Vagina (tissue), 2 donors: ENCODE results near the gene MEN1. TPM values are rescaled to one million over a fixed set of nuclear protein-coding genes. Genes with fewer than 3 reads are reported as not detected.
A peak's percentile ranks its signal among the peaks of the same experiment; 100 is the strongest.

Experiments
- DNase-seq, 2 donors: peaks; one replicate each; pipeline ENCODE4 v3.0.0-alpha.2; 2017; ENCODE audit errors: extremely low spot score in 2 of 2
- H3K27ac ChIP-seq: fragments of 200-600 bp; sonication (generic); one replicate; pipeline ENCODE4 v1.5.1; 2019
- H3K27me3 ChIP-seq: fragments of 200-600 bp; sonication (generic); one replicate; pipeline ENCODE4 v1.5.1; 2019
- H3K36me3 ChIP-seq, 2 donors: fragments of 200-600 bp; sonication (generic); one replicate each; pipeline ENCODE4 v1.5.1; 2017 to 2019
- H3K4me1 ChIP-seq: fragments of 200-600 bp; sonication (generic); one replicate; pipeline ENCODE4 v1.5.1; 2019
- H3K4me3 ChIP-seq, 2 donors: fragments of 200-600 bp; sonication (generic); 1 replicate in 1 of 2; 2 replicates in 1 of 2; pipeline ENCODE4 v1.5.1; 2016 to 2019
- H3K9me3 ChIP-seq: fragments of 200-600 bp; sonication (generic); one replicate; pipeline ENCODE4 v1.5.1; 2019
- POLR2A ChIP-seq, 2 donors: fragments of 450-650 bp; IDR thresholded peaks; one replicate each; pipeline ENCODE4 v1.6.1; 2017; ENCODE audit warnings: antibody characterized with exemption in 2 of 2, mild to moderate bottlenecking in 2 of 2, moderate library complexity in 2 of 2
- POLR2AphosphoS5 ChIP-seq, 2 donors: sonication (generic); formaldehyde crosslinking; IDR thresholded peaks; one replicate each; pipeline ENCODE4 v1.9.0; 2017; ENCODE audit warnings: antibody characterized with exemption in 2 of 2, mild to moderate bottlenecking in 2 of 2, low read depth in 1 of 2; ENCODE audit not compliant: insufficient read depth in 1 of 2
- intact Hi-C: fragments of 100-400 bp; cut with DNase I; formaldehyde crosslinking; loops from one replicate; pipeline ENCODE4 v1.15.1; 2023
- total RNA-seq: library from RNA; depleted of rRNA; stranded (reverse); fragments of >200 nt; gene quantifications from one replicate; pipeline ENCODE4 v1.2.3, GENCODE V29; 2016
- TF ChIP-seq, protein P1 (sequence below), 3 experiments: fragments of 450-650 bp in 2 of 3; fragments of 200-600 bp in 1 of 3; sonication (generic) in 1 of 3; IDR thresholded peaks; one replicate each; pipeline ENCODE4 v1.5.1; 2017 to 2019; ENCODE audit warnings: antibody characterized with exemption in 3 of 3, mild to moderate bottlenecking in 2 of 3, moderate library complexity in 2 of 3

The MEN1 gene
- total RNA-seq, 1 donor from 2014 or later, result 27.0 TPM

DNA sequence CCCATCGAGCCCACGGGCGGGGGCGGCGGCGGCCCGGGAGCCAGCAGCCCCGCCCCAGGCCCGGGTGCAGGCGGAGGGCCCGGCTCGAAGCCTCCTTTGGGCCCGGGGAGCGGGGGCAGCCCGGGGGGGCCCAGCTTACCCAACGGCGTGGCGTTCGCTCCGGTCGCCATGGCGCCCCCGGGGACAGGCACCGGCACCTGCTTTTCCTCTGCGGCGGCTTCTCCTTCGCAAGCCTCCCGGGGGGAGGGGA lies 32.2 kb downstream of the MEN1 start:
- intact Hi-C loops, result loop anchor here (5.0 kb wide), 1 partner anchor 36 kb away; the partner anchor contains the start of gene RASGRP2
- peaks cover 50% of the 10 kb centered on the region for H3K4me1 ChIP-seq
- H3K27me3 ChIP-seq, result no peaks in the 10 kb centered on the region
- no peak for DNase-seq
- peak overlapping the region; percentile 99 for H3K27ac ChIP-seq
- TF ChIP-seq POLR2AphosphoS5 (IDR thresholded peaks at IDR 0.05; ENCODE audit: insufficient read depth in 1 of 2, low read depth in 1 of 2), result no peak
- no peak for TF ChIP-seq POLR2A (IDR thresholded peaks at IDR 0.05)
- TF ChIP-seq, protein P1, sequence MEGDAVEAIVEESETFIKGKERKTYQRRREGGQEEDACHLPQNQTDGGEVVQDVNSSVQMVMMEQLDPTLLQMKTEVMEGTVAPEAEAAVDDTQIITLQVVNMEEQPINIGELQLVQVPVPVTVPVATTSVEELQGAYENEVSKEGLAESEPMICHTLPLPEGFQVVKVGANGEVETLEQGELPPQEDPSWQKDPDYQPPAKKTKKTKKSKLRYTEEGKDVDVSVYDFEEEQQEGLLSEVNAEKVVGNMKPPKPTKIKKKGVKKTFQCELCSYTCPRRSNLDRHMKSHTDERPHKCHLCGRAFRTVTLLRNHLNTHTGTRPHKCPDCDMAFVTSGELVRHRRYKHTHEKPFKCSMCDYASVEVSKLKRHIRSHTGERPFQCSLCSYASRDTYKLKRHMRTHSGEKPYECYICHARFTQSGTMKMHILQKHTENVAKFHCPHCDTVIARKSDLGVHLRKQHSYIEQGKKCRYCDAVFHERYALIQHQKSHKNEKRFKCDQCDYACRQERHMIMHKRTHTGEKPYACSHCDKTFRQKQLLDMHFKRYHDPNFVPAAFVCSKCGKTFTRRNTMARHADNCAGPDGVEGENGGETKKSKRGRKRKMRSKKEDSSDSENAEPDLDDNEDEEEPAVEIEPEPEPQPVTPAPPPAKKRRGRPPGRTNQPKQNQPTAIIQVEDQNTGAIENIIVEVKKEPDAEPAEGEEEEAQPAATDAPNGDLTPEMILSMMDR (IDR thresholded peaks at IDR 0.05), result no peak
- no peaks in the 10 kb centered on the region for H3K9me3 ChIP-seq
- peak overlapping the region; percentile 87 to 99 for H3K4me3 ChIP-seq
- H3K36me3 ChIP-seq, result peaks cover 0 to 34% of the 10 kb centered on the region in 2 donors

- peak in 1 of 2 donors; percentile 94 for DNase-seq
- intact Hi-C loops, result loop anchor here (5.0 kb wide), 1 partner anchor 35 kb away; the partner anchor contains the start of gene RASGRP2
Observed at GRCh38 chr11:64777449-64778222, 32.7 kb downstream of the MEN1 start.

GRCh38 chr11:64776875-64777274 lies 33.5 kb downstream of the MEN1 start:
- Histone ChIP-seq H3K4me3 (peak overlapping the region; percentile 87 to 99), H3K9me3 (no peaks in the 10 kb centered on the region), H3K27me3 (no peaks in the 10 kb centered on the region), H3K27ac (peak overlapping the region; percentile 78), H3K36me3 (peaks cover 0 to 47% of the 10 kb centered on the region in 2 donors), H3K4me1 (peaks cover 63% of the 10 kb centered on the region)
- DNase-seq, result no peak
- intact Hi-C loops, result loop anchor here (5.0 kb wide), 1 partner anchor 35 kb away; the partner anchor contains the start of gene RASGRP2
- TF ChIP-seq POLR2A (IDR thresholded peaks at IDR 0.05) (no peak), POLR2AphosphoS5 (IDR thresholded peaks at IDR 0.05; ENCODE audit: insufficient read depth in 1 of 2, low read depth in 1 of 2) (no peak)
- TF ChIP-seq, protein P1 (IDR thresholded peaks at IDR 0.05), result no peak

More at GRCh38 chr11:64777449-64778222, 32.7 kb downstream of the MEN1 start:
- Histone ChIP-seq H3K27me3 (no peaks in the 10 kb centered on the region), H3K4me1 (peaks cover 55% of the 10 kb centered on the region), H3K4me3 (peak overlapping the region; percentile 87 to 99), H3K27ac (peak overlapping the region; percentile 99), H3K9me3 (no peaks in the 10 kb centered on the region), H3K36me3 (peaks cover 0 to 39% of the 10 kb centered on the region in 2 donors)
- peak in 1 of 2 donors; percentile 53 for TF ChIP-seq POLR2AphosphoS5 (IDR thresholded peaks at IDR 0.05; ENCODE audit: insufficient read depth in 1 of 2, low read depth in 1 of 2)
- TF ChIP-seq, protein P1 (IDR thresholded peaks at IDR 0.05), result no peak

- no peaks in the 10 kb centered on the region for H3K9me3 ChIP-seq
- H3K27me3 ChIP-seq, result no peaks in the 10 kb centered on the region
- peak overlapping the region; percentile 87 to 99 for H3K4me3 ChIP-seq
- H3K4me1 ChIP-seq, result peaks cover 66% of the 10 kb centered on the region
- H3K27ac ChIP-seq, result no peak overlapping the region
- intact Hi-C loops, result loop anchor here (5.0 kb wide), 1 partner anchor 34 kb away; the partner anchor contains the start of gene RASGRP2
- DNase-seq, result no peak
- H3K36me3 ChIP-seq, result peaks cover 0 to 50% of the 10 kb centered on the region in 2 donors
- TF ChIP-seq POLR2AphosphoS5 (IDR thresholded peaks at IDR 0.05; ENCODE audit: insufficient read depth in 1 of 2, low read depth in 1 of 2) (no peak), POLR2A (IDR thresholded peaks at IDR 0.05) (no peak)
- TF ChIP-seq, protein P1 (IDR thresholded peaks at IDR 0.05), result no peak
Observed at GRCh38 chr11:64776425-64776824, 33.9 kb downstream of the MEN1 start.

- H3K4me1 ChIP-seq, result peaks cover 58% of the 10 kb centered on the region
Observed at GRCh38 chr11:64774144-64774543, 36.2 kb downstream of the MEN1 start.

More at GRCh38 chr11:64774144-64774543, 36.2 kb downstream of the MEN1 start:
- no peak for TF ChIP-seq POLR2AphosphoS5 (IDR thresholded peaks at IDR 0.05; ENCODE audit: insufficient read depth in 1 of 2, low read depth in 1 of 2)
- TF ChIP-seq, protein P1 (IDR thresholded peaks at IDR 0.05), result no peak
- TF ChIP-seq POLR2A (IDR thresholded peaks at IDR 0.05), result no peak
- H3K36me3 ChIP-seq, result peaks cover 7 to 73% of the 10 kb centered on the region in 2 donors
- no peak overlapping the region for H3K4me3 ChIP-seq
- no peak overlapping the region for H3K27ac ChIP-seq
- DNase-seq, result no peak
- intact Hi-C loops, result no loop called here
- no peaks in the 10 kb centered on the region for H3K27me3 ChIP-seq
- H3K9me3 ChIP-seq, result no peaks in the 10 kb centered on the region
